Right atrium auricular region (tissue), 2 donors: Measurements from ENCODE around the gene ZNF600. TPM values are rescaled to one million over a fixed set of nuclear protein-coding genes. Genes with fewer than 3 reads are reported as not detected.
"Not testable (repeated sequence)": the region's sequence is repeated elsewhere in the genome, so short reads cannot be mapped to it uniquely, and the experiment has no call there.

Experiments used
- DNase-seq: peaks from one replicate; pipeline ENCODE4 v3.0.0-alpha.2; 2019; ENCODE audit warnings: low spot score
- H3K27ac ChIP-seq, 2 donors: fragments of 200-600 bp; sonication (generic); 1 replicate in 1 of 2; 2 replicates in 1 of 2; pipeline ENCODE4 v1.5.1; 2016 to 2019
- H3K27me3 ChIP-seq, 2 donors: fragments of 200-600 bp; sonication (generic); one replicate each; pipeline versions ENCODE4 v1.5.1 to v1.6.0; 2017 to 2019
- H3K36me3 ChIP-seq: fragments of 200-600 bp; sonication (generic); one replicate; pipeline ENCODE4 v1.5.1; 2016
- H3K4me1 ChIP-seq, 2 donors: fragments of 200-600 bp; sonication (generic); one replicate each; pipeline versions ENCODE4 v1.5.1 to v1.6.0; 2017 to 2019
- H3K4me3 ChIP-seq, 2 donors: fragments of 200-600 bp; sonication (generic); 1 replicate in 1 of 2; 2 replicates in 1 of 2; pipeline ENCODE4 v1.5.1; 2017 to 2019; ENCODE audit warnings: mild to moderate bottlenecking in 1 of 2, moderate library complexity in 1 of 2
- H3K9me3 ChIP-seq, 2 donors: fragments of 200-600 bp; sonication (generic); one replicate each; pipeline ENCODE4 v1.5.1; 2019
- total RNA-seq, 2 donors: library from RNA; depleted of rRNA; stranded (reverse); fragments of >200 nt; gene quantifications; one replicate each; pipeline ENCODE4 v1.1.0, GENCODE V29; 2016
- TF ChIP-seq, protein P1 (sequence below), 2 donors: fragments of 200-600 bp; sonication (generic); IDR thresholded peaks; one replicate each; pipeline ENCODE4 v1.5.1; 2019; ENCODE audit warnings: antibody characterized with exemption in 2 of 2

ZNF600 gene
- total RNA-seq = 1 to 10 TPM; 1.3 to 2.4 TPM

DNA sequence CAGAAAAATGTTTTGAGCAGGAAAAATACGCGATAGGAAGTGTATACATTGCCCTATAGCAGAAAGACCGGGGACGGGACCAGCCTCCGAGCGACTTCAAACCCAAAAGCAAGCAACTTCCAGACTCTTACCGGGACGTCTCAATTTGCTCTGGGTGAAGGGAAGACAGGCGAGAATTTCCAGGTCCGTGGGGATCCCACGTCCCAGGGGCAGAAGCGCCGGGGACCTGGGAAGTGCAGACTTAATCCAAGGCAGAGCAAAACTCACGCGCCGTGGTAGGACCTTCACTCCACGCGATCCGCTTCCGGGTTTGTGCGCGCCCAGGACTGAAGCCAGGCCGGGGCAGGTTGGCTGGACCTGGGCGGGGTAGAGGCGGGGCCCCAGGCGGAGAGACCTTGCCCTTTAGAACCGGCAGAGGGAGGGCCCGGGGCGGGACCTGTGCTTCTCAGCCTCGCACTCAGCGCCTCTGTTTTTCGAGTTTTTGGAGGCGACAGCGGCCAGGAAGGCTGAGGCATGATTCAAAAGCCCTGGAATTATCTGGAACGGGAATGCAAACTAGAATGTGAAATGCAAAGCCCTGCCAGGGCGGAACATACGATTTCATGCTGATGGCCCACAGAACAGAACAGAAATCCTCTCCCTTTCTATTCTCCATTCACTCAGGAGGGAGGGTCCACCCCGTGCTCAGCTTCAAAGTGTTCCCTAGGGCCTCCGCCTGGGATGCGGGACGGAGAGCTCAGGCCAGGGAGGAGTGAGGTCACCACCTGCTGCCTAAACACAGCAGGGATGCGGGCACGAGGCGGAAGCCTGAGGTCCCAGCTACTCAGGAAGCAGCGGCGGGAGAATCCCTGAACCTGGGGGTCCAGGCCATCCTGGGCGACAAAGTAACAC lies at the start of gene ZNF600:
ZNF600 (minus strand) TSS at position 328 of the 891 bp plus-strand sequence. CDS start 7,903 bp downstream, outside the sequence.
- not testable (repeated sequence) for H3K36me3 ChIP-seq, H3K9me3 ChIP-seq, H3K27me3 ChIP-seq, H3K4me1 ChIP-seq
- TF ChIP-seq, protein P1, sequence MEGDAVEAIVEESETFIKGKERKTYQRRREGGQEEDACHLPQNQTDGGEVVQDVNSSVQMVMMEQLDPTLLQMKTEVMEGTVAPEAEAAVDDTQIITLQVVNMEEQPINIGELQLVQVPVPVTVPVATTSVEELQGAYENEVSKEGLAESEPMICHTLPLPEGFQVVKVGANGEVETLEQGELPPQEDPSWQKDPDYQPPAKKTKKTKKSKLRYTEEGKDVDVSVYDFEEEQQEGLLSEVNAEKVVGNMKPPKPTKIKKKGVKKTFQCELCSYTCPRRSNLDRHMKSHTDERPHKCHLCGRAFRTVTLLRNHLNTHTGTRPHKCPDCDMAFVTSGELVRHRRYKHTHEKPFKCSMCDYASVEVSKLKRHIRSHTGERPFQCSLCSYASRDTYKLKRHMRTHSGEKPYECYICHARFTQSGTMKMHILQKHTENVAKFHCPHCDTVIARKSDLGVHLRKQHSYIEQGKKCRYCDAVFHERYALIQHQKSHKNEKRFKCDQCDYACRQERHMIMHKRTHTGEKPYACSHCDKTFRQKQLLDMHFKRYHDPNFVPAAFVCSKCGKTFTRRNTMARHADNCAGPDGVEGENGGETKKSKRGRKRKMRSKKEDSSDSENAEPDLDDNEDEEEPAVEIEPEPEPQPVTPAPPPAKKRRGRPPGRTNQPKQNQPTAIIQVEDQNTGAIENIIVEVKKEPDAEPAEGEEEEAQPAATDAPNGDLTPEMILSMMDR (IDR thresholded peaks at IDR 0.05) = peak in 1 of 2 donors; percentile 36
- DNase-seq = peak; percentile 92
- H3K27ac ChIP-seq = peak within 1 kb of the TSS; percentile 62 to 69
- H3K4me3 ChIP-seq = peak within 1 kb of the TSS; percentile 58 to 65

DNA sequence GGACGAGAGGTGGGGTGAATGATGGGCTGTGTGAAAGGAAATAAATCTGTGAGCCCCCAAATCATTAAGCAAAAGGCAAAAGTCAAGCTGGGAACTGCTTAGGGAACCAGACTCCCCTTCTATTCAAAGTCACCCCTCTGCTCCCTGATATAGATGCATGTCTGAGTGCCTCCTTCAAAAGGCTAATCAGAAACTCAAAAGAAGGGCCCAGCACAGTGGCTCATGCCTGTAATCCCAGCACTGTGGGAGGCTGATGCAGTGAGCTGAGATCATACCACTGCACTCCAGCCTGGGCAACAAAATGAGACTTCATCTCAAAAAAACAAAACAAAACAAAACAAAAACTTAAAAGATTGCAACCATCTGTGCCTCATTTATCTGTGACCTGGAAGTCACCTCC lies 47.7 kb upstream of the ZNF600 start:
- H3K4me3 ChIP-seq, DNase-seq, H3K27me3 ChIP-seq, H3K27ac ChIP-seq, H3K36me3 ChIP-seq, H3K4me1 ChIP-seq: not testable (repeated sequence)
- peaks cover 0 to 20% of the 10 kb centered on the region in 2 donors for H3K9me3 ChIP-seq

DNA sequence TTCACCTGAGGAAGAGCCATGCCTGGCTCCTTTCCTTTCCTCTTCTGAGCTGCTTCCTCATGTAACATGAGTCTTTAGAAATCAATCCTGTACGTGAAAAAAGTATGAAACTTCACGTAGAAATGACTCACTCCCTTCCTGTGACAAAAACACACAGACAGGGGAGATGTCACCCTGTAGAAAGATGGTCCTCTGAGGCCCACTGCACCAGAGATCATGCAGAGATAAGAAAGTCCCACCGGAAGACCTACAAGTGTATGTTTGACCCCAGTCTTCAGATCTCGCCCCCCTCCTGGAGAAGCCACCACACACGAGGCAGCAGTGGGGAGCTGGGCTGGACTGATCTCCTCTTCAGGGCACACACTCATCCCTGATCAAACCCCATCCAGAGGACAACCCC lies 47.0 kb upstream of the ZNF600 start:
- not testable (repeated sequence) for DNase-seq, H3K4me3 ChIP-seq, H3K27ac ChIP-seq, H3K36me3 ChIP-seq, H3K27me3 ChIP-seq, H3K4me1 ChIP-seq
- H3K9me3 ChIP-seq = peaks cover 0 to 12% of the 10 kb centered on the region in 2 donors

DNA sequence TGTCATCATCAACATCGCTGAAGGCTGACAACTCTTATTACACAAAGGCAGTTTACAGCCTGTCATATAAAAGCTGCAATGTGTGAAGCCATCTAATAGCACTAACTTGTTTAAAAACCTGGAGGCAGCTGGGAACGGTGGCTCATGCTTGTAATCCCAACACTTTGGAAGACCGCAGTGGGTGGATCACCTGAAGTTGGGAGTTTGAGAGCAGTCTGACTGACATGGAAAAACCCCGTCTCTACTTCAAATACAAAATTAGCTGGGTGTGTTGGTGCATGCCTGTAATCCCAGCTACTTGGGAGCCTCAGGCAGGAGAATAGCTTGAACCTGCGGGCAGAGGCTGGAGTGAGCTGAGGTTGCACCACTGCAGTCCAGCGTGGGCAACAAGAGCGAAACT lies 43.3 kb upstream of the ZNF600 start:
- not testable (repeated sequence) for DNase-seq, H3K36me3 ChIP-seq, H3K27ac ChIP-seq, H3K27me3 ChIP-seq, H3K4me1 ChIP-seq, H3K4me3 ChIP-seq, H3K9me3 ChIP-seq

DNA sequence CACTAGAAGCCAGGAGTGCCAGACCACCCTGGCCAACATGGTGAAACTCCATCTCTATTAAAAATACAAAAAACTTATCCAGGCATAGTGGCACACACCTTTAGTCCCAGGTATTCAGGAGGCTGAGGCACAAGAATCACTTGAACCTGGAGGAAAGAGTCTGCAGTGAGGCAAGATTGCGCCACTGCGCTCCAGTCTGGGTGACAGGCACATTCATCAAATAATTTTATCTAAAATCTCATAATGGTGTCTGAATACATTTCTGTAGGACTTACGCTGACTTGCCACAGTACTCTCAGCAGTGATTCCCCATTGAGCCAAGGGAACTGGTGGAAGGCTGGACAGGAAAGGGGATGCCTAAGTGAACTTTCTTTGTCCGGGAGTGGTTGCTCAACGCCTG lies 39.2 kb upstream of the ZNF600 start:
- H3K36me3 ChIP-seq = no peaks in the 10 kb centered on the region
- no peak overlapping the region for H3K27ac ChIP-seq
- TF ChIP-seq, protein P1 (IDR thresholded peaks at IDR 0.05) = no peak
- no peaks in the 10 kb centered on the region for H3K4me1 ChIP-seq
- no peak overlapping the region for H3K4me3 ChIP-seq
- H3K9me3 ChIP-seq = no peaks in the 10 kb centered on the region
- no peaks in the 10 kb centered on the region for H3K27me3 ChIP-seq
- no peak for DNase-seq

DNA sequence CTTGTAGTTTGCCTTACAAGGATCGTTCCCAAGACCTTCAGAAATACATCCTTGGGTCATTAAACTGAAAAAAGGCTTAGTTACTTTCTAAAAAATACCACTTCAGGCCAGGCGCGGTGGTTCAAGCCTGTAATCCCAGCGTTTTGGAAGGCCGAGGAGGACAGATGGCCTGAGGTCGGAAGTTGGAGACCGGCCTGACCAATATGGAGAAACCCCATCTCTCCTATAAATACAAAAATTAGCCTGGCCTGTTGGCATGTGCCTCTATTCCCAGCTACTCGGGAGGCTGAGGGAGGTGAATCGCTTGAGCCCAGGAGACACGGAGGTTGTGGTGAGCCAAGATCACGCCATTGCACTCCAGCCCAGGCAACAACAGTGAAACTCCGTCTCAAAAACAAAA lies 37.1 kb upstream of the ZNF600 start:
- H3K9me3 ChIP-seq = no peaks in the 10 kb centered on the region
- TF ChIP-seq, protein P1 (IDR thresholded peaks at IDR 0.05) = no peak
- no peak for DNase-seq

DNA sequence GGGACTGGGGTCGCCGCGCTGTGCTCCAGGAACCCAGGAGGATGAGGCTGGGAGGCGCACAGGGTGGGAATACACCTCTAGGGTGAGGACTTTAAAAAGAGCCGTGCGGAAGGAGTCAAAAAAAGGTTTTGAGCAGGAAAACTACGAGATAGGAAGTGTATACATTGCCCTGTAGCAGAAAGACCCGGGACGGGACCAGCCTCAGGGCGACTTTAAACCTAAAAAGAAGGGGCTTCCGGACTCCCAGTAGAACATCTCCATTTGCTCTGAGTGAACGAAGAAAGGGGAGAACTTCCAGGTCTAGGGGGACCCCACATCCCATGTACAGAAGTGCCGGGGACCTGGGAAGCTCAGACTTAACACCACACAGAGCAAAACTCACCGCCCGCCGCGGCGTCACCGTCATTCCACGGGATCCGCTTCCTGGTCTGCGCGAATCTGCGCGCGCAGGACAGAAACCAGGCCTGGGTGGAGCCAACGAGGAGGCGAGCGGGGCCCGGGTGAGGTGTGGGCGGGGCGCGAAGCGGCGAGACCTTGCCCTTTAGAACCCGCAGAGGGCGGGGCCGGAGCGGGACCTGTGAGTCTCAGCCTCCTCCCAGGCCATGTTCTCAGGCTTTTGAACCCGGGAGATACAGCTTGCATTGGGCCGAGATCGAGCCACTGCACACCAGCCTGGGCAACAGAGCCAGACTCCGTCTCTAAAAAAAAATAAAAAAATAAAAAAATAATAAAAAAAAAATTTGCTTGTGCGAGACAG lies 34.8 kb upstream of the ZNF600 start, which contains the start of gene ZNF28:
ZNF28 (minus strand) TSS at position 430 of the 757 bp plus-strand sequence. CDS start 3,675 bp downstream, outside the sequence.
- DNase-seq = peak; percentile 75
- not testable (repeated sequence) for H3K4me1 ChIP-seq, H3K36me3 ChIP-seq, H3K9me3 ChIP-seq, H3K27me3 ChIP-seq
- H3K27ac ChIP-seq = peak within 1 kb of the TSS; percentile 57 to 64
- H3K4me3 ChIP-seq = peak within 1 kb of the TSS; percentile 65 to 70

More for the DNA sequence above, 37.1 kb upstream of the ZNF600 start:
- Histone ChIP-seq H3K4me3 (no peak overlapping the region), H3K4me1 (no peaks in the 10 kb centered on the region), H3K27ac (no peak overlapping the region), H3K27me3 (no peaks in the 10 kb centered on the region), H3K36me3 (no peaks in the 10 kb centered on the region)

DNA sequence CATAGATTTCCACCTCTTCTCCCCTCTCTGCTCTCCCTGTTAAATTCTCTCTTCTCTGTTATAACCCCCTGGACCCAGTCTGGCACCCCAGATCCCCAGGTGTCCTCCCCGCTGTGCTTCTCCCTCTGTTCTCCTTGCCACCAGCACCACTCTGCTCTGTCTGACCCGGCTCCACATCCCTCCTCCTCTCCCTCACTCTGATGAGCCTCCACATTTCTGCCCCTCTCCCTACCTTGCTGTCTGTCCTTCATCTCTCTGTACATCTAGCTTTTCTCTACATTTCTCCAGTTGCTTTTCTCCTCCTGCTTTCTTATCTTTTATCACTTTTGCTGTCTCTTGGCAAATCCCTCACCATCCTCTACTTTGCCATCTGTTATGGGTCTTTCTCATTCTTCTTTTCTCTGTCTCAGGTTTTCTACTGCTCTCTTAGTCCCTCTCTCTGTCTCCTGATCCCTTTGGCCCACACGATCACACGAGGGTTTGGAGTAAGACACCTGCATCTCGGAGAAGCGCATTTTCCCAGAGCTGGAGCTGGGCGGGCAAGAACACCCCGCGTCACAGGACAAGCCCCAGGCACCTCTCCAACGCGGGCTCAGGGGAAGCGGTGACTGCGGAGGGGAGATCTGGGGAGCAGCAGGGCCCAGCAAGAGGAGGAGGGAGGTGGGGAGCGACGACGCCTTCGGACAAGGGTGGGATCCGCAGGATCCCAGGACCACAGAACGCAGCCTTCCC lies 34.0 kb upstream of the ZNF600 start:
- H3K27ac ChIP-seq = peak overlapping the region; percentile 57 to 64
- H3K9me3 ChIP-seq, DNase-seq, H3K36me3 ChIP-seq, H3K27me3 ChIP-seq, H3K4me1 ChIP-seq: not testable (repeated sequence)
- peak overlapping the region; percentile 65 to 70 for H3K4me3 ChIP-seq
